CD4-positive, alpha-beta T cell treated with Interleukin-4 for 1 hour (primary cell): ENCODE results near the gene B4GAT1.
A peak's percentile ranks its signal among the peaks of the same experiment; 100 is the strongest.

Experiments used
- DNase-seq, 2 donors: peaks; one replicate each; pipeline ENCODE4 v3.0.0-alpha.2; 2020 to 2022

B4GAT1 gene

DNA sequence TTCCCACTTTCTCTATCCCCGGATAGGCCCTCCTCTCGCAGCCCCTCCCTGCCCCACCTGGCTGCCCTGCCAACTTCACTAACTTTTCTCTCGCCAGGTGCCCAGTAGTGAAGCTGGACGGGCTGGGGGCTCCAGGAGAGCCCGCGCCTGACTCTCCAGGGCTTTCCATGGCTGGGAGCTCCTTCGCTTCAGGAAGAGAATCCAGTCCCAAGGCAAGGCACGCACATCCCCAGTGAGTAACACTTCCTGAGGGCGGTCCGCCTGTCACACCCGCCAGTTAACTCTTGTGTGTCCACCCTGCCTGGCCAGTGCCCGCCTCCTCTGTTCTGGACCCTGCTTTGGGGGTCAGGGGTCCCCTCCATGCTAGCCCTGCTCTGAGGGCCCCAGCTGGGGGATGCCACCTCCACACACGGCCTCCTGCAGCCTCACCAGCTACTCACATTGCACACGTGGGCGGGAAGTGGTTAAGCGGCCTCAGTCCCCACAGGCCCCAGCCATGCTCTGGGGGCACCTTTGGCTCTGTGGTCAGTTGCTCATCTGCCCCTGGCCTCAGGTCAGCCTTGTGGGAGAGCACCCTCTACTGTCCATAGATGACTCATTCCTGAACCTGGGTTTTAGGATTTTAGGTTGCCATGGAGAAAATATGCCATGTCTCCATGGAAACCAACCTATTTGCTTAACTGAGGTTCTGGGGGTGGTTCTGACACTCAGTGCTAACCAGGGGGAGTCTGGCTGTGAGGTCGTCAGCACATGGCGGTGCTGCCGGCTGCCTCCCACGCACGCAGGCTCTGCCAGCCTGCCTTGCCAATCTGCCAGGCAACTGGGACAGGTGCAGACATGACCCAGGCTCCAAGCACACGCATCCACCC, 11.0 kb downstream of the B4GAT1 start, which contains the start of gene RIN1:
RIN1 (minus strand) TSS at position 201 of the 869 bp plus-strand sequence; CDS start at position 169, 32 bp downstream.
- peak; percentile 55 to 64 for DNase-seq

- no peak for DNase-seq
These were observed 11.7 kb downstream of the B4GAT1 start for GRCh38 chr11:66335531-66336233.

GRCh38 chr11:66334605-66335442, 12.6 kb downstream of the B4GAT1 start:
- peak in 1 of 2 donors; percentile 25 for DNase-seq

- DNase-seq, result no peak
These were observed 13.4 kb downstream of the B4GAT1 start for GRCh38 chr11:66333896-66334604.

GRCh38 chr11:66333220-66333877, 14.1 kb downstream of the B4GAT1 start:
- DNase-seq, result no peak

GRCh38 chr11:66332371-66333219, 14.8 kb downstream of the B4GAT1 start:
- DNase-seq, result no peak

GRCh38 chr11:66331542-66332370, 15.7 kb downstream of the B4GAT1 start:
- no peak for DNase-seq

DNA sequence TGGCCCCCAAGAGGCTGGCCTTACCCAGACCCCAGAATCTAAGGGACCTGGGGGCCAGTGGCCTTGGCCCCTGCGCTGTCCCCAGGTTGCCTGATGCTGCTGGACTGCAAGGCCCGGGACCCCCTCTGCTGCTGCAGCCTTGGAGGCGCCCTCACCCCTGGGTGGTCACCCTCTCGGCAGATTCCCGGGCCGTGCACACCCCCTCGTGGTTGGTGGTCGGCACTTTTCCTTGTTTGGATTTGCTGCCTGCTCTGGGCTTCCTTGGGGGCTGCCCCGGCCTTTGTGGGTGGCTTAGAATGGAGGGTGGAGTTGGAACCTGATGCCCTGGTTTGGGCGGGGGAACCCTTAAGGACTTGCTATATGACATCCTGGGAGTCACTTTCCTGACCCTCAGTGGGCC, 16.5 kb downstream of the B4GAT1 start:
- DNase-seq, result no peak

GRCh38 chr11:66329165-66329673, 18.2 kb downstream of the B4GAT1 start:
- DNase-seq, result no peak

DNA sequence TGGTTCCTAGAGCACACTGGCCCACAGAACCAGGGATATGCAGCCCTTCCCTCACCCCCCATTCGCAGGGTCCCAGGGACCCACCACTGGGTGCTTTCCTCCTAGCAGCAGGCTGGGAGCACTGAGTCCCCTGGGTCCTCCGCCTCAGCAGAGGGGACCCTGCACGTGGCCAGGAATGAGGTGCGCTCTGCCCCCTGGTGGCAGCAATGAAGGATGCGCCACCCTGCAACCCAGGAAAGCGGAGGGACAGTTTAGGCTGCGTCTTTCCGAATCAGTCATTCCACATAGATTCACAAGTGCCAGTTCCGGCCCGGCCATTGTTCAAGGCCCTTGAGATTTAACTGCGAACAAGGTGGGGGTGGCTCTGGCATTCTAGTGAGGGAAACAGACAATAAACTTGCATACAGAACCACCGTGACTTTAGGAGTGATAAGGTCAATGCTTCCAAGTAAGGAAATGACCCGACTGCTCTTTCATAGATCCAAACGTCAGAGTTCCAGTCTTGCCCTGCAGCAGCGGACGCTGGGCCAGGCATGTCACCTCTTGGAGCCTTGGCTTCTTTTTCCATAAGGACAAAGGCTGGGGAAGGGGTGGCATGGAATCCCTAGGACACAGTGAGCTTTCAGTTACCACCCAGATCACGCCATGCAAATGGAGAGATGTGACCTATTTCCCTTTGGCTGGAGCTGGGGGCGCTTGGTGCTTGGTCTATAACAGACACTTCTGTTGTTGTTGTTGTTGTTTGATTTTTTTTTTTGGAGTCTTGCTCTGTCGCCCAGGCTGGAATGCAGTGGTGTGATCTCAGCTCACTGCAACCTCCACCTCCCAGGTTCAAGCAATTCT, 18.9 kb downstream of the B4GAT1 start:
- peak; percentile 85 for DNase-seq

DNA sequence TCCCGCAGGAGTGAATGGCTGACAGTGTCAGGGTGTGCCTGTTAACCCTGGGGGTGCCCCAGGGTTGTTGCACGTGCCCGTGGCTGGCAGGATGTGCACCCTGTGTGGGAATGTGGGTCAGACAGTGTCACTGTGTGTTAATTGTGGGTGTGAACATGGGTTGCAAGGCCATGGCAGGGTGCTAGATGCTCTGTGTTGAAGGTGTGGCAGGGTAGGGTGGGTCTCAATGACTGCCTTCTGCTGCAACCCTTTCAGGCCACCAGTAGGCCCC, 19.5 kb downstream of the B4GAT1 start:
- DNase-seq, result peak; percentile 60 to 71

- DNase-seq, result no peak
These were observed 20.0 kb downstream of the B4GAT1 start for GRCh38 chr11:66327171-66328030.

- peak; percentile 34 to 35 for DNase-seq
These were observed 20.9 kb downstream of the B4GAT1 start for GRCh38 chr11:66326261-66327111.

- DNase-seq, result no peak
These were observed 22.2 kb downstream of the B4GAT1 start for GRCh38 chr11:66325263-66325671.

GRCh38 chr11:66324664-66325063, 22.8 kb downstream of the B4GAT1 start:
- no peak for DNase-seq

DNA sequence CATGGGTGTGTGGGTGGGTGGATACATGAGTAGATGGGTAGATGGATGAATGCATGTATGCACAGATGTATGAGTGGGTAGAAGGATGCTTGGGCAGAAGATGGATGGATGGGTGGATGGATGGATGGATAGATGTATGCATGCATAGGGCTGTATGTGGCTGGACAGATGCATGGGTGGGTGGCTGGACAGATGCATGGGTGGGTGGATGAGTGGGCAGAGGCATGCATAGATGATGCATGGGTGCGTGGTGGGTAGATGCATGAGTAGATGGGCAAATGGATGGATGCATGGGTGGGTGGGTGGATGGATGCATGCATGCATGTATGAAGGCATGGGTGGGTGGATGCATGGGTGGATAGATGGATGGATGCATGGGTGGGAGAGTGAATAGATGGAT, 23.7 kb downstream of the B4GAT1 start:
- no peak for DNase-seq
